GM18499 (cell line): ENCODE measurements around the gene DMAP1.
"Not testable (repeated sequence)": the region's sequence is repeated elsewhere in the genome, so short reads cannot be mapped to it uniquely, and the experiment has no call there.

Experiments used
- ATAC-seq: cut with Tn5 transposase; IDR thresholded peaks from one replicate; pipeline ENCODE4 v1.9.1; 2021; ENCODE audit warnings: moderate number of reproducible peaks; ENCODE audit not compliant: insufficient read depth, unreplicated experiment

The DMAP1 gene

DNA sequence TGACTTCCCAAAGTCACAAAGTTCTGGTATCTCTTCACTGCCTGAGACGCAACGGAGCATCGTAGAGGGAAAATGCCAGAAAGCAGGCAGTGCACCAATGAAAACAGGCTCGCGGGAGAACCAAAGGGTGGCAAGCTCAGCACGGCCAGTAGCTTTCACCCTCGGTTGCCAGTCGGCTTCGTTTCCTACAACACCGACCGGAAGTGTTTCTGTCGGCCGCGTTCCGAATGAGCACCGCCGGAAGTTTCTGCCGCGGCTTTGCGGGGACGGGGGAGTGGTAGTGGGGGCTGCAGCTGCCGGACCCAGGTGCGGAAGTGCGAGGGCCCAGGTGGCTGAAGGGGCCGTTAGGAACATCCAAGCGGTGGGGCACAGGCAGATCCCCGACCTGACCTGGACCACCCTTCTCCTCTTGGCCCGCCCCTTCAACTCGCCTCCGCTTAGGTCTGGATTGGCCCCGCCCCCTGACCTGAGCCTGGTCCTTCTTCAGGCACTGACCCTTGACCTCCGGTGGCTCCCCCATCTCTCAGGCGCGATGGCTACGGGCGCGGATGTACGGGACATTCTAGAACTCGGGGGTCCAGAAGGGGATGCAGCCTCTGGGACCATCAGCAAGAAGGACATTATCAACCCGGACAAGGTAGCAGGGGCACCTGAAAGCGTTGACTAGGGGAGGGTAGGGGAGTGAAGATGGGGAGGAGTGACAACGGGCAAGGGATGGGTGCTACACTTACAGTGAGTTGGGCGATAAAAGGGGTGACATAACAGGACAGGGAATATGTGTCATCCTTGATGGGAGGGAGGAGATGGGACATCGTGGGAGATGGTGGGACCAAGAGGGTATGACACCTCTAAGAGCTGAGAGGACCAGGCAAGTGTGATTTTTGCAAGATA is at the start of gene DMAP1:
TSS of gene DMAP1 (plus strand) at position 250 of the 891 bp plus-strand sequence. CDS start at position 533, 283 bp downstream.
- no peak for ATAC-seq

DNA sequence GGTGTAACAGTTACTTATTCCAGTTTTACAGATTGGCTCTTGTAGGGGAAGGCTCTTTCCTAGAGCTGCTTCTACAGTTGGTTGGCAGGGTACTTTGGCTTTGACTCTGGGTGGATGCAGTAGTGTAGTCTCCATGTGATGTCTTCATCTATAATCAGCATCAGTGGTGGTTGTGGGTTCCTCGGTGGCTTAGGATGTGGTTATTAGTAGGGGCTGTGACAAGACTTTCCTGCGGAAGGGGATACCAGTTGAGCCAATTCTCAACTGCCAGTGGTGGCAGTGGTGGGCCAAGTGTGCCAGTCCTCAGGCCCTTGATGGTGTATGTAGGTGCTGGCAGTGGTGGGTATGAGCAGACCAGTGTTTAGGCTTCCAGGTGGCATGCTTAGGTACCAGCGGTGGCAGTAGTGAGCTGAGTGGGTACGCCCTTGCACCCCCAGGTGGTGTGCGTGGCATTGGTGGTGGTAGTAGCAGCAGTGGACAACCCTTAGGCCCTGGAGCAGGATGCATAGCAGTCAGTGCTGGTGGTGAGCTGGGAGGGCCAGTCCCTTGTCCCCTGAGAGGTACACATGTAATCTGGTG is 44.7 kb upstream of the DMAP1 start:
- no peak for ATAC-seq

DNA sequence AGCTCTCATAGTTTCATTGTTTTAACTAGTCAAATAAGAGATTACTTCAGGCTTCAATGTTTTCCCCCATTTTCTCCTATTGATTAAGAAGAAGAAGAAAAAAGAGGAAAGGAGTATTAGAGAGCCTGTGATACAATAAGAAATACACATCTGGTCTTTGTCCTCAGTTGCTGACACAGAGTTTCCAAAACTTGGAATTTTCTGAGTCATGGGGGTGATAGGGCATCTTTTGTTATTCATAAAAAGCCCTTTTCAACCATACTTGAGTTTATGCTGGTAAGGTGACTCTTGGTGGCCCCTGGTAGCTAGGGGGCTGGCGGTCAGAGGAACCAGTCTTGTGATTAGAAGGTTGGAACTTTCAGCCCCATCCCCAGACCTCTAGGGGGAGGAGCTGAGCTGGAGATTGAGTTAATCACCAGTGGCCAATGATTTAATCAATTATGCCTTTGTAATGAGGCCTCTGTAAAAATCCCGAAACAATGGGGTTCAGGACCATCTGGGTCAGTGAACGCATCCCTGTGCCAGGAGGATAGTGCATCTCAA is 42.9 kb upstream of the DMAP1 start:
- no peak for ATAC-seq

GRCh38 chr1:44174630-44175029 is 38.6 kb upstream of the DMAP1 start:
- ATAC-seq = no peak

- no peak for ATAC-seq
These were observed 12.9 kb upstream of the DMAP1 start for GRCh38 chr1:44200336-44200735.

GRCh38 chr1:44206545-44206944 is 6.7 kb upstream of the DMAP1 start:
- not testable (repeated sequence) for ATAC-seq

DNA sequence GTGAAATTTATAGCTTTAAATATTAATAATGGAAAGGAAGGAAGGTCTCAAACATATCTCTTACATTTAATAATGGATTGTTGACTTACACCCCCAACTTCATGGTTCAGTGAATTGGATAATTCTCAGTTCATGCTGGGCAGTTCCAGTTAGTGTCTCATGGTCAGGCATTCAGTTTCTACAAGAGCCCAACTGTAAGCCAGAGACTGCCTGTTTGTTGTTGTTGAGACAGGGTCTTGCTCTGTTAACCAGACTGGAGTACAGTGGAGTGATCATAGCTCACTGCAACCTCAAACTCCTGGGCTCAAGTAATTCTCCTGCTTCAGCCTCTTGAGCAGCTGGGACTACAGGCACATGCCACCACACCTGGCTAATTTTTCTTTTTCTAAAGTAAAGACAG is 5.0 kb upstream of the DMAP1 start:
- ATAC-seq = no peak

GRCh38 chr1:44210595-44210994 is 2.7 kb upstream of the DMAP1 start:
- ATAC-seq = no peak

DNA sequence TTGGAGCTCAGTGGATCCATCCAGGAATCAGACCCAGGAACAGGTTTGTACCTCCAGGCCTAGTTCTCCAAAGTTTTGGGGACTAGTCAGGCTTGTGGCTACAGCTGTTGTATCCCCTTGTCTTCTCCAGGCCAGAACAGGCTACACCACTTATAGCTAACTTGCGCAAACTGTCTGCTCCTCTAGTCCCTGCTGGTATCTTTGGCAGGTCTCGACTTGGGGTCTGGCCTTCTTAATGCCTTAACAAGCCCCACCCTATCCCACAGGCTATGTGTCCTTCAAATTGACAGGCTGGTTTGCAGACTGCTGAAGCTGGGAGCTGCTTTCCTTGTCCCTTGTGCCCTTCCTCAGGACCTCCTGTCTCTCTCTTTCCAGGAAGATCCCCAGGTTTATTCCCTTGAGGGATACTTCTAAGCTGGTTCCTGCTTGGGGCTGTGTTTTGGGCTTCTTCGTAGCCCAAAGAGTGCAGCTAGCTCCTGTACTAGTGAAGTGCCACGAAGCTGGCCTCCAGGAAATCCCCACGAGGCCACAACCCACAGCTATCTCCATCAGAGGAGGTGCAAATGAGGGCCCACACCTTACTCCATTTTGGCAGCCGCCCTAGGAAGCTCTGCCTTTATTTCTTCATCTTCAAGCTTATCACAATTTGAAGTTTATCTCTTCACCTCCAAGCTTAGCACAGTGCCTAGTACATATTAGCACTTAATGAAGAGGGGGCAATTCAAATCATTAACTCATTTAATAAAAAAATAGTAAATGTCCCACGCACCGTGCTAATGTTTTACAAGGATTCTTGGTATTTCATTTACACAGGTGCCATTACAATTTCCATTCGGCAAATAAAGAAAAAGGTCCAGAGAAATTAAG is 683 bp upstream of the DMAP1 start:
- no peak for ATAC-seq

DNA sequence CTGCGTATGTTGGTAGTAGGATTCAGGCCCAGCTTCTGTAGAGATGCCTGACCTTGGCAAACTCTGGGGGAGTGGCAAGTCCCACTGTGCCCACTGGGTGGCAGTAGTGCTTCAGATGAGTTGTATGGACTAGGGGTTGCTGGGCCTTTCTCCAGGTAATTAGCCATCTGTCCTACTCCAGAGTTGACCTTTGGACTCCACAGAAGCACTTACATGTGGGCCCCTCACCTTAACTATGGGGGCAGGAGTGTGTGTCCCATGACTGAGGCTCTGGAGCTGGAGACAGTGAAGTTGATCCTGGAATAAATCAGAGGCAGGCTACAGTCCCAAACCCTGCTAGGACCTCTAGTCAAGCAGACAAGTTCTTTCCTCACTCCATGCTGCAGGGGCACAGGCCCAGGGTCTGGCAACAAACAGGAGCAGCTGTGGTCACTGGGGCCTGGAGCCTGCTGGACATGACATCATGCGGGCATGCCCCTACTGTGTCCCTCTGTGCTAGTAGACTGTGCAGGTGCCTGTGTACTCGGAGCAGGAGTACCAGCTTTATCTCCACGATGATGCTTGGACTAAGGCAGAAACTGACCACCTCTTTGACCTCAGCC is 4.6 kb downstream of the DMAP1 start:
- no peak for ATAC-seq

DNA sequence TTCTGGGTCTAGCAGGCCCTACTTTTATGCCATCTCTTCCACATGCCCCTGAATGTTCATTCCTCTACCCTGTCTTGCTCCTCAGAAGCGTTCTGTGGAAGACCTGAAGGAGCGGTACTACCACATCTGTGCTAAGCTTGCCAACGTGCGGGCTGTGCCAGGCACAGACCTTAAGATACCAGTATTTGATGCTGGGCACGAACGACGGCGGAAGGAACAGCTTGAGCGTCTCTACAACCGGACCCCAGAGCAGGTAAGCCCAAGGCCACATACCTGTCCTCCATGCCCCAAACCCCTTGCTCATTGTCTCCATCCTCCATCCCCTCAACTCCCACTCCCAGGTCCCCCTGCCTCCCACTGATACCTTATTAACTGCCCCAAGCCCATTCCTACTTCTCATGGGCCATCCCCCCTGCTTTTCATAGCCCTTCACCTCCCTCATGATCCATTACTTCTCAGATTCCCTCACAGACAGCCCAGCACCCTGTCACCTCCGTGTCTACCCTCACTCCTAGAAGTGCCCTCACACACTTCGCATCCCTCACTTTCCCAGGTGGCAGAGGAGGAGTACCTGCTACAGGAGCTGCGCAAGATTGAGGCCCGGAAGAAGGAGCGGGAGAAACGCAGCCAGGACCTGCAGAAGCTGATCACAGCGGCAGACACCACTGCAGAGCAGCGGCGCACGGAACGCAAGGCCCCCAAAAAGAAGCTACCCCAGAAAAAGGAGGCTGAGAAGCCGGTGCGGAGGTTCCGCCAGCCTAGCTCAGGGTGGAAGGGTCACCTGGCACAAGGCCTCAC is 5.4 kb downstream of the DMAP1 start:
- no peak for ATAC-seq

DNA sequence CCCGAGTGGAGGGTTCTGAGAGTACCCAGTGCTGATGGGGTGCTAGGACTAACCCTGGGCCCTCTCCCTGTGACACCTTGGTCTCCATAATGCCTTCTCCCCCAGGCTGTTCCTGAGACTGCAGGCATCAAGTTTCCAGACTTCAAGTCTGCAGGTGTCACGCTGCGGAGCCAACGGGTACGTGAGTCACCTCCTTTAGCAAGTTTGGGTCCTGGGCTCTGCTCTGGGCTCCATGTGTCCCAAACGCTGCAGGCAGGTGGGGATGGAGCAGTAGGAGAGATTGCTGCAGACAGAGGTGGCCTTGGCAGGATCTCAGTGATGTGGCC is 6.0 kb downstream of the DMAP1 start:
- no peak for ATAC-seq

GRCh38 chr1:44220001-44220751 is 6.9 kb downstream of the DMAP1 start:
- ATAC-seq = no peak

- ATAC-seq = no peak
These were observed 7.5 kb downstream of the DMAP1 start for GRCh38 chr1:44220755-44221154.

- ATAC-seq = no peak
These were observed 8.5 kb downstream of the DMAP1 start for GRCh38 chr1:44221769-44222168.

DNA sequence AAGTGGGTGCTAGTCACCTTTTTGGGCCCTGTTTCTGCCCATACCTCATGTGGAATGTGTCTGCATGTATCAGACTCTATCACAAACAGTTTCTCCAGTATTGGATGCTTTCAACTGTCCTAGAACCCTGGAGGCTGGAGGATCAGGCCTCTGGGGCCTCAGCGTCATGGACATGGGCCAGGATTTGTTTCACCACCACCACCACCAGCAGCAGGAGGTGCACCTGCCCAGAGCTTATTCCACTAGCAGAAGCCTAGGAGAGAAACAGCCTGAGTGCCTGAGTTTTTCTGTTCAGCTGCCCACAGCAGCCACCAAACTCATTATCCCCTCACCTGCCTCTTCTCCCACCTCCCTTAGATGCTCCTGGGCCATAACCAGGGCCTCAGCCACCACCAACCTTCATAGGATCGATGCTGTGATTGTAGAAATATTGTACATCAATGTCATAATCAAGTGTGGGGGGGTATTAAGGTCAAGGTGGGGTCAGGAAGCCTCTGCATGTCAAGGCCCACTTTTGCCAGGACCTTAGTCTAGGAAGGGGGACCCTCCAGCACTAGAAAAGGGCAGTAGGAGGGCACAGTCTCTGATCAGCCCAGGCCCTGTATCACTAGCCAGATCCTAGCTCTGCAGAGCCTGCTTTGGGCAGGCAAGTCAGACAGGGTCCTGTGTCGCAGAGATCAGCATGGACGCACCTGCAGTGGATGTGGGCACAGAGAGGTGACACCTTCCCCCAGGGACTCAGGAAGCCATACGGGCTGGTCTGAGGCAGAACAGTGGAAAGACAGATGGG is 9.3 kb downstream of the DMAP1 start:
- no peak for ATAC-seq

DNA sequence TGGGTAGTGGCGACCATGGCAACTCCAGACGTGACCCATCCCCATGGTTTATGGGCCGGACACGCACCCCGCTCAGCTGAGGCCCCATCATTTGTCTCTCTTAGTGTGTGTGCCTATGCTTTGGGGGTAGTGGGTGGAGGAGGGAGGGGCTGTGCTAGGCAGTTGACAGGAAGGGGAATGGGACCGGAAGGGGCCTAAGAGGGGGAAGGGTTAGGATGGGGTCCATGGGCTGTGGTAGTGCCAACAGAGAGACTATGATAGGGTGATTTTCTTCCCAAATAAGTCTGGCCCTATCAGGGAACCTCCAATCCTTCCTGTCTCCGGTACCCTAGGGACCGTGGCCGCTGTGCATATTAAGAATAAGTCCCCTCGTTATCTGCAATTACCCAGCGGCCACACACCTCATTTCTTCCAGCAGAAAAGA is 9.9 kb downstream of the DMAP1 start:
- ATAC-seq = no peak

DNA sequence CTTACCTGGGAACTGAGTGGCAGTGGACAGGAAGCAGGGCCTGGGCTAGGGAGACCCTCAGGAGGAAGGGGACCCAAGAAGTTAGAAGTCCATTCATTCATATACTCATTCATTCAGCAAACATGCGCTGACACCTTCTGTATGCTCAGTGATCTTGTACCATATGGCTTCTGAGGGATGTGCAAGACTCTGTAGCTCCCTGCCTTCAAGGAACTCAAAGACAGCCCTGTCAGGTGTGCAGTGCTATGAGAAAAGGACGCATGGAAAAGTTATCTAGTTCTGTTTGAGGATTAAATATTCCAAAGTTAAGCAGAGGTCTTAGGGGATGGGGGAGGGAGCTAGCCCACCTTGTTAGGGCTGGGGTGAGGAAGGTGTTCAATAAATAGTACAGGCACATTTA is 12.5 kb downstream of the DMAP1 start:
- ATAC-seq = no peak
